ENCODE data around the gene LRRN3. TPM values are rescaled to one million over a fixed set of nuclear protein-coding genes. Genes with fewer than 3 reads are reported as not detected.
"Not testable (repeated sequence)": the region's sequence is repeated elsewhere in the genome, so short reads cannot be mapped to it uniquely, and the experiment has no call there.

Gene LRRN3
- total RNA-seq, 1 donor from 2014 or later = 1.7 TPM

- H3K36me3 Mint-ChIP-seq (ENCODE audit: insufficient read depth) = peaks cover 14% of the 10 kb centered on the region
- no peak for DNase-seq (ENCODE audit: low spot score, unreplicated experiment)
- H3K4me1 Mint-ChIP-seq (ENCODE audit: low read depth) = peaks cover 2% of the 10 kb centered on the region
- H3K9me3 Mint-ChIP-seq (ENCODE audit: low read depth) = peaks cover 19% of the 10 kb centered on the region
- H3K27ac Mint-ChIP-seq = no peak overlapping the region
- H3K27me3 Mint-ChIP-seq = no peaks in the 10 kb centered on the region
- no peak overlapping the region for H3K4me3 Mint-ChIP-seq (ENCODE audit: low read depth)
- no peak for TF ChIP-seq CTCF (IDR thresholded peaks at IDR 0.05; ENCODE audit: unreplicated experiment)
Measured at GRCh38 chr7:111067682-111068081, 23.2 kb upstream of the LRRN3 start.

GRCh38 chr7:111068618-111069017 lies 22.3 kb upstream of the LRRN3 start:
- Mint-ChIP-seq H3K36me3 (ENCODE audit: insufficient read depth) (peaks cover 11% of the 10 kb centered on the region), H3K4me1 (ENCODE audit: low read depth) (peaks cover 2% of the 10 kb centered on the region), H3K4me3 (ENCODE audit: low read depth) (no peak overlapping the region), H3K27me3 (no peaks in the 10 kb centered on the region), H3K27ac (no peak overlapping the region), H3K9me3 (ENCODE audit: low read depth) (peaks cover 16% of the 10 kb centered on the region)
- DNase-seq (ENCODE audit: low spot score, unreplicated experiment) = no peak
- no peak for TF ChIP-seq CTCF (IDR thresholded peaks at IDR 0.05; ENCODE audit: unreplicated experiment)

- Mint-ChIP-seq H3K4me3 (ENCODE audit: low read depth) (no peak overlapping the region), H3K4me1 (ENCODE audit: low read depth) (peaks cover 3% of the 10 kb centered on the region), H3K27me3 (no peaks in the 10 kb centered on the region), H3K27ac (no peak overlapping the region), H3K36me3 (ENCODE audit: insufficient read depth) (peaks cover 2% of the 10 kb centered on the region), H3K9me3 (ENCODE audit: low read depth) (no peaks in the 10 kb centered on the region)
- no peak for TF ChIP-seq CTCF (IDR thresholded peaks at IDR 0.05; ENCODE audit: unreplicated experiment)
- DNase-seq (ENCODE audit: low spot score, unreplicated experiment) = no peak
Measured at GRCh38 chr7:111071556-111071955, 19.4 kb upstream of the LRRN3 start.

- H3K36me3 Mint-ChIP-seq (ENCODE audit: insufficient read depth); DNase-seq (ENCODE audit: low spot score, unreplicated experiment); H3K27me3 Mint-ChIP-seq; H3K9me3 Mint-ChIP-seq (ENCODE audit: low read depth); H3K27ac Mint-ChIP-seq; H3K4me1 Mint-ChIP-seq (ENCODE audit: low read depth); H3K4me3 Mint-ChIP-seq (ENCODE audit: low read depth): not testable (repeated sequence)
Measured at GRCh38 chr7:111072658-111073057, 18.3 kb upstream of the LRRN3 start.

- Mint-ChIP-seq H3K4me3 (ENCODE audit: low read depth) (no peak overlapping the region), H3K36me3 (ENCODE audit: insufficient read depth) (peaks cover 1% of the 10 kb centered on the region), H3K27me3 (no peaks in the 10 kb centered on the region), H3K27ac (no peak overlapping the region), H3K9me3 (ENCODE audit: low read depth) (no peaks in the 10 kb centered on the region), H3K4me1 (ENCODE audit: low read depth) (peaks cover 1% of the 10 kb centered on the region)
- DNase-seq (ENCODE audit: low spot score, unreplicated experiment) = no peak
- no peak for TF ChIP-seq CTCF (IDR thresholded peaks at IDR 0.05; ENCODE audit: unreplicated experiment)
Measured at GRCh38 chr7:111074071-111074747, 16.7 kb upstream of the LRRN3 start.

GRCh38 chr7:111074748-111075146 lies 16.2 kb upstream of the LRRN3 start:
- no peak for DNase-seq (ENCODE audit: low spot score, unreplicated experiment)
- H3K27ac Mint-ChIP-seq = no peak overlapping the region
- no peak overlapping the region for H3K4me3 Mint-ChIP-seq (ENCODE audit: low read depth)
- peaks cover 1% of the 10 kb centered on the region for H3K36me3 Mint-ChIP-seq (ENCODE audit: insufficient read depth)
- no peaks in the 10 kb centered on the region for H3K9me3 Mint-ChIP-seq (ENCODE audit: low read depth)
- TF ChIP-seq CTCF (IDR thresholded peaks at IDR 0.05; ENCODE audit: unreplicated experiment) = no peak
- peaks cover 1% of the 10 kb centered on the region for H3K4me1 Mint-ChIP-seq (ENCODE audit: low read depth)
- H3K27me3 Mint-ChIP-seq = no peaks in the 10 kb centered on the region

Data from progenitor cell of endocrine pancreas (in vitro differentiated cells).